Measurements from ENCODE around the gene KIF11. TPM values are rescaled to one million over a fixed set of nuclear protein-coding genes. Genes with fewer than 3 reads are reported as not detected.

Gene KIF11
- total RNA-seq, 1 experiment from 2014 or later: 47.8 TPM

DNA sequence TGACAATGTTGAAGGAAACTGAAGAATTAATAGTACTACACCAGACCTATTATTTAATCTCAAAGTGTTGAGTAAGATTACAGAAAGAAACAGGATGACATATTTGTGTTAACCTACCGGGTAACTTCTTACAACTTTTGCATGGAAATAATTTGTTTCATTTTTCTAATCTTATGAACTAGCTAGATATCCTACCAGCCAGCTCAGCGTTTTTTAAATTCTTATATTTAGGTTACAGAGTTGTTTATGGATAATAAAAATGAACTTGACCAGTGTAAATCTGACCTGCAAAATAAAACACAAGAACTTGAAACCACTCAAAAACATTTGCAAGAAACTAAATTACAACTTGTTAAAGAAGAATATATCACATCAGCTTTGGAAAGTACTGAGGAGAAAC, 37.0 kb downstream of the KIF11 start:
- no peak overlapping the region for H3K4me3 ChIP-seq (ENCODE audit: low read depth in 2 of 2, low read length in 2 of 2)
- ATAC-seq (no peak), DNase-seq (ENCODE audit: low read depth, low spot score) (no peak)
- H3K27ac ChIP-seq (ENCODE audit: low read length): no peak overlapping the region
- TF ChIP-seq, protein P1, sequence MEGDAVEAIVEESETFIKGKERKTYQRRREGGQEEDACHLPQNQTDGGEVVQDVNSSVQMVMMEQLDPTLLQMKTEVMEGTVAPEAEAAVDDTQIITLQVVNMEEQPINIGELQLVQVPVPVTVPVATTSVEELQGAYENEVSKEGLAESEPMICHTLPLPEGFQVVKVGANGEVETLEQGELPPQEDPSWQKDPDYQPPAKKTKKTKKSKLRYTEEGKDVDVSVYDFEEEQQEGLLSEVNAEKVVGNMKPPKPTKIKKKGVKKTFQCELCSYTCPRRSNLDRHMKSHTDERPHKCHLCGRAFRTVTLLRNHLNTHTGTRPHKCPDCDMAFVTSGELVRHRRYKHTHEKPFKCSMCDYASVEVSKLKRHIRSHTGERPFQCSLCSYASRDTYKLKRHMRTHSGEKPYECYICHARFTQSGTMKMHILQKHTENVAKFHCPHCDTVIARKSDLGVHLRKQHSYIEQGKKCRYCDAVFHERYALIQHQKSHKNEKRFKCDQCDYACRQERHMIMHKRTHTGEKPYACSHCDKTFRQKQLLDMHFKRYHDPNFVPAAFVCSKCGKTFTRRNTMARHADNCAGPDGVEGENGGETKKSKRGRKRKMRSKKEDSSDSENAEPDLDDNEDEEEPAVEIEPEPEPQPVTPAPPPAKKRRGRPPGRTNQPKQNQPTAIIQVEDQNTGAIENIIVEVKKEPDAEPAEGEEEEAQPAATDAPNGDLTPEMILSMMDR (IDR thresholded peaks at IDR 0.05): no peak
- TF ChIP-seq TCF7L2 (IDR thresholded peaks at IDR 0.05; ENCODE audit: low read depth, low read length): no peak
- TF ChIP-seq SIN3A (IDR thresholded peaks at IDR 0.05; ENCODE audit: borderline replicate concordance, insufficient read depth, low read depth, low read length): no peak
- TF ChIP-seq POLR2AphosphoS5 (IDR thresholded peaks at IDR 0.05; ENCODE audit: low read depth, low read length): no peak
- TF ChIP-seq, protein P2, sequence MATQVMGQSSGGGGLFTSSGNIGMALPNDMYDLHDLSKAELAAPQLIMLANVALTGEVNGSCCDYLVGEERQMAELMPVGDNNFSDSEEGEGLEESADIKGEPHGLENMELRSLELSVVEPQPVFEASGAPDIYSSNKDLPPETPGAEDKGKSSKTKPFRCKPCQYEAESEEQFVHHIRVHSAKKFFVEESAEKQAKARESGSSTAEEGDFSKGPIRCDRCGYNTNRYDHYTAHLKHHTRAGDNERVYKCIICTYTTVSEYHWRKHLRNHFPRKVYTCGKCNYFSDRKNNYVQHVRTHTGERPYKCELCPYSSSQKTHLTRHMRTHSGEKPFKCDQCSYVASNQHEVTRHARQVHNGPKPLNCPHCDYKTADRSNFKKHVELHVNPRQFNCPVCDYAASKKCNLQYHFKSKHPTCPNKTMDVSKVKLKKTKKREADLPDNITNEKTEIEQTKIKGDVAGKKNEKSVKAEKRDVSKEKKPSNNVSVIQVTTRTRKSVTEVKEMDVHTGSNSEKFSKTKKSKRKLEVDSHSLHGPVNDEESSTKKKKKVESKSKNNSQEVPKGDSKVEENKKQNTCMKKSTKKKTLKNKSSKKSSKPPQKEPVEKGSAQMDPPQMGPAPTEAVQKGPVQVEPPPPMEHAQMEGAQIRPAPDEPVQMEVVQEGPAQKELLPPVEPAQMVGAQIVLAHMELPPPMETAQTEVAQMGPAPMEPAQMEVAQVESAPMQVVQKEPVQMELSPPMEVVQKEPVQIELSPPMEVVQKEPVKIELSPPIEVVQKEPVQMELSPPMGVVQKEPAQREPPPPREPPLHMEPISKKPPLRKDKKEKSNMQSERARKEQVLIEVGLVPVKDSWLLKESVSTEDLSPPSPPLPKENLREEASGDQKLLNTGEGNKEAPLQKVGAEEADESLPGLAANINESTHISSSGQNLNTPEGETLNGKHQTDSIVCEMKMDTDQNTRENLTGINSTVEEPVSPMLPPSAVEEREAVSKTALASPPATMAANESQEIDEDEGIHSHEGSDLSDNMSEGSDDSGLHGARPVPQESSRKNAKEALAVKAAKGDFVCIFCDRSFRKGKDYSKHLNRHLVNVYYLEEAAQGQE (IDR thresholded peaks at IDR 0.05; ENCODE audit: insufficient read depth in 1 of 2, low read depth in 2 of 2, low read length in 1 of 2): no peak
- CTCF ChIA-PET: no interaction called here
- no peaks in the 10 kb centered on the region for H3K9me3 ChIP-seq (ENCODE audit: control insufficient read depth, insufficient read depth, low read depth, low read length)
- H3K27me3 ChIP-seq (ENCODE audit: control insufficient read depth, insufficient read depth, low read length): no peaks in the 10 kb centered on the region
- H3K4me1 ChIP-seq (ENCODE audit: control insufficient read depth, insufficient read depth, low read length): no peaks in the 10 kb centered on the region
- BruUV-seq (replicated peaks): no TSS peak
- H3K36me3 ChIP-seq (ENCODE audit: control insufficient read depth, insufficient read depth, low read length): peaks cover 27% of the 10 kb centered on the region
- intact Hi-C loops (cut with micrococcal nuclease; ENCODE audit: unreplicated experiment): no loop called here
- in situ Hi-C loops (cut with HindIII; ENCODE audit: low pct_unique_long_range_greater_than_20kb, low sequenced_read_pairs): no loop called here
- POLR2A ChIA-PET: interaction anchor here (0.7 kb wide), 1 partner anchor 37 kb away, joined by 6 read pairs; no protein-coding TSS in a partner anchor

DNA sequence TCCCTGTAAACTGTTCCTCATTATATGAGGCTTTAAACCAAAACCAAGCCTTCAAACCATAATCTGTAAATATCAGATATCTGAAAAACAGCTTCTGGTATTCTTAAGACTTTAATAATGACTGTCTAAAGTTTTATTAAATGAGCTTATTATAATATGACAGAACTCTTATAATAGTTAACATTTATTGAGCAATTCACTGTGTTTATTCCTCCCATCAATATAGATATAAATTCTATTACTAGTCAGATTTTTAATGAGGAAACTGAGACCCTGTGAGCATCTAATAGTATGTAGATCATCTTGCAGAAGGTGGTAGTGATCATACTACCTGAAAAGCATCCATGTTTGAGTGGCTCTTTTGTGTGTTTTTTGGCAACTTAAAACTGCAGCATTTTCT, 45.1 kb downstream of the KIF11 start:
- ChIA-PET POLR2A (no interaction called here), CTCF (no interaction called here)
- H3K36me3 ChIP-seq (ENCODE audit: control insufficient read depth, insufficient read depth, low read length): peaks cover 59% of the 10 kb centered on the region
- peaks cover 4% of the 10 kb centered on the region; the same call in 1 of the 2 replicates for H3K4me1 ChIP-seq (ENCODE audit: control insufficient read depth, insufficient read depth, low read length)
- H3K27ac ChIP-seq (ENCODE audit: low read length): no peak overlapping the region
- DNase-seq (ENCODE audit: low read depth, low spot score) (no peak), ATAC-seq (no peak)
- TF ChIP-seq SIN3A (IDR thresholded peaks at IDR 0.05; ENCODE audit: borderline replicate concordance, insufficient read depth, low read depth, low read length) (no peak), POLR2AphosphoS5 (IDR thresholded peaks at IDR 0.05; ENCODE audit: low read depth, low read length) (no peak), TCF7L2 (IDR thresholded peaks at IDR 0.05; ENCODE audit: low read depth, low read length) (no peak)
- TF ChIP-seq, protein P2 (IDR thresholded peaks at IDR 0.05; ENCODE audit: insufficient read depth in 1 of 2, low read depth in 2 of 2, low read length in 1 of 2): no peak
- TF ChIP-seq, protein P1 (IDR thresholded peaks at IDR 0.05): no peak
- no peaks in the 10 kb centered on the region for H3K27me3 ChIP-seq (ENCODE audit: control insufficient read depth, insufficient read depth, low read length)
- no peak overlapping the region for H3K4me3 ChIP-seq (ENCODE audit: low read depth in 2 of 2, low read length in 2 of 2)
- in situ Hi-C loops (cut with HindIII; ENCODE audit: low pct_unique_long_range_greater_than_20kb, low sequenced_read_pairs) (no loop called here), intact Hi-C loops (cut with micrococcal nuclease; ENCODE audit: unreplicated experiment) (no loop called here)
- H3K9me3 ChIP-seq (ENCODE audit: control insufficient read depth, insufficient read depth, low read depth, low read length): no peaks in the 10 kb centered on the region
- no TSS peak for BruUV-seq (replicated peaks)
